Hypothalamus (tissue), 51 donors: Measurements from ENCODE around the gene ARGFX.
"Not testable (repeated sequence)": the region's sequence is repeated elsewhere in the genome, so short reads cannot be mapped to it uniquely, and the experiment has no call there.

Experiments
- DNase-seq, 51 donors: peaks; one replicate each; lab custom pipeline; 2025; lab: John Stamatoyannopoulos, UW

The ARGFX gene

GRCh38 chr3:121598564-121598963, 30.8 kb downstream of the ARGFX start:
- no peak for DNase-seq

- not testable (repeated sequence) for DNase-seq
These were observed 32.2 kb downstream of the ARGFX start for GRCh38 chr3:121599900-121600299.

- no peak for DNase-seq
These were observed 33.6 kb downstream of the ARGFX start for GRCh38 chr3:121601212-121601812.

- DNase-seq: no peak
These were observed 37.0 kb downstream of the ARGFX start for GRCh38 chr3:121604759-121605158.

GRCh38 chr3:121606106-121606505, 38.4 kb downstream of the ARGFX start:
- no peak for DNase-seq
